ENCODE results near the gene MAB21L3. TPM values are rescaled to one million over a fixed set of nuclear protein-coding genes. Genes with fewer than 3 reads are reported as not detected.

MAB21L3 gene
- total and polyA plus RNA-seq, 2 donors (not counting 3 experiments of a cell fraction or from before 2014, with no cell fraction given): not detected

GRCh38 chr1:116165572-116165971 is 54.4 kb downstream of the MAB21L3 start:
- H4K20me1 ChIP-seq (replicated peaks; ENCODE audit: control insufficient read depth, extremely low read depth, insufficient read depth, low read length): no peaks in the 10 kb centered on the region
- no TSS peak for BruUV-seq (replicated peaks)
- no peaks in the 10 kb centered on the region for H3K36me3 ChIP-seq (ENCODE audit: control insufficient read depth in 2 of 2, extremely low read depth in 1 of 2, insufficient read depth in 2 of 2, low read length in 2 of 2)
- no peaks in the 10 kb centered on the region for H3K4me1 ChIP-seq (ENCODE audit: control insufficient read depth, extremely low read depth, insufficient read depth, low read length)
- H3K9me3 ChIP-seq (replicated peaks; ENCODE audit: control insufficient read depth, insufficient read depth, low read length): no peaks in the 10 kb centered on the region
- TF ChIP-seq JUN (IDR thresholded peaks at IDR 0.05; ENCODE audit: borderline replicate concordance, insufficient read depth, insufficient read length, low read depth): no peak
- TF ChIP-seq FOS (IDR thresholded peaks at IDR 0.05; ENCODE audit: borderline replicate concordance, insufficient read depth, low read length): no peak
- no peak for TF ChIP-seq MAX (IDR thresholded peaks at IDR 0.05; ENCODE audit: insufficient read depth, insufficient read length)
- TF ChIP-seq POLR2AphosphoS5 (IDR thresholded peaks at IDR 0.05; ENCODE audit: insufficient read depth, low read depth, low read length): no peak
- no peak for TF ChIP-seq MYC (IDR thresholded peaks at IDR 0.05; ENCODE audit: low read depth, low read length)
- TF ChIP-seq GATA2 (IDR thresholded peaks at IDR 0.05; ENCODE audit: insufficient read depth, insufficient read length, low read depth, low read length): no peak
- TF ChIP-seq EZH2 (IDR thresholded peaks at IDR 0.05; ENCODE audit: borderline replicate concordance, low read depth, low read length, severe bottlenecking): no peak
- TF ChIP-seq POLR2A (IDR thresholded peaks at IDR 0.05; ENCODE audit: low read depth, low read length): no peak
- TF ChIP-seq, protein P1, sequence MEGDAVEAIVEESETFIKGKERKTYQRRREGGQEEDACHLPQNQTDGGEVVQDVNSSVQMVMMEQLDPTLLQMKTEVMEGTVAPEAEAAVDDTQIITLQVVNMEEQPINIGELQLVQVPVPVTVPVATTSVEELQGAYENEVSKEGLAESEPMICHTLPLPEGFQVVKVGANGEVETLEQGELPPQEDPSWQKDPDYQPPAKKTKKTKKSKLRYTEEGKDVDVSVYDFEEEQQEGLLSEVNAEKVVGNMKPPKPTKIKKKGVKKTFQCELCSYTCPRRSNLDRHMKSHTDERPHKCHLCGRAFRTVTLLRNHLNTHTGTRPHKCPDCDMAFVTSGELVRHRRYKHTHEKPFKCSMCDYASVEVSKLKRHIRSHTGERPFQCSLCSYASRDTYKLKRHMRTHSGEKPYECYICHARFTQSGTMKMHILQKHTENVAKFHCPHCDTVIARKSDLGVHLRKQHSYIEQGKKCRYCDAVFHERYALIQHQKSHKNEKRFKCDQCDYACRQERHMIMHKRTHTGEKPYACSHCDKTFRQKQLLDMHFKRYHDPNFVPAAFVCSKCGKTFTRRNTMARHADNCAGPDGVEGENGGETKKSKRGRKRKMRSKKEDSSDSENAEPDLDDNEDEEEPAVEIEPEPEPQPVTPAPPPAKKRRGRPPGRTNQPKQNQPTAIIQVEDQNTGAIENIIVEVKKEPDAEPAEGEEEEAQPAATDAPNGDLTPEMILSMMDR (IDR thresholded peaks at IDR 0.05; ENCODE audit: extremely low read depth in 1 of 2, insufficient read depth in 1 of 2, low read depth in 1 of 2, low read length in 2 of 2): no peak
- H3K4me3 ChIP-seq (replicated peaks in 1 of 3; ENCODE audit: insufficient read depth in 1 of 3, low read depth in 1 of 3, low read length in 3 of 3): no peak overlapping the region
- no peaks in the 10 kb centered on the region for H3K79me2 ChIP-seq (ENCODE audit: control insufficient read depth, insufficient read depth, low read length)
- peaks cover 0 to 12% of the 10 kb centered on the region in 2 experiments for H3K27me3 ChIP-seq (ENCODE audit: control insufficient read depth in 2 of 2, insufficient read depth in 2 of 2, low read length in 2 of 2)
- dilution Hi-C loops (cut with MboI; ENCODE audit: extremely low pct_ligation_motif_present, low sequenced_read_pairs) (no loop called here), intact Hi-C loops (cut with micrococcal nuclease) (no loop called here)
- DNase-seq (ENCODE audit: low read depth, low spot score) (no peak), FAIRE-seq (no peak)
- ChIA-PET POLR2A (no interaction called here), CTCF (interaction anchor here (0.6 to 3.4 kb wide), 8 partner anchors 13 to 1401 kb away, joined by 3 to 19 read pairs (median 5); no protein-coding TSS in a partner anchor)
- H3K9me1 ChIP-seq (replicated peaks; ENCODE audit: control insufficient read depth, extremely low read depth, insufficient read depth, low read length): no peaks in the 10 kb centered on the region
- no peak overlapping the region for H3K4me2 ChIP-seq (ENCODE audit: insufficient read depth, low read length)
- no peak overlapping the region for H3K9ac ChIP-seq (replicated peaks; ENCODE audit: extremely low read depth, insufficient read depth, low read length)
- H2AFZ ChIP-seq (ENCODE audit: low read depth, low read length): no peak overlapping the region
- H3K27ac ChIP-seq (ENCODE audit: insufficient read depth, low read depth, low read length): no peak overlapping the region

All from endothelial cell of umbilical vein (primary cell).